GM12891 (cell line): Measurements from ENCODE around the gene CNPY2.
"Not testable (repeated sequence)": the region's sequence is repeated elsewhere in the genome, so short reads cannot be mapped to it uniquely, and the experiment has no call there.

Experiments
- DNase-seq: peaks from one replicate; pipeline ENCODE4 v3.0.0; 2011; ENCODE audit warnings: low spot score; ENCODE audit not compliant: insufficient read length
- FAIRE-seq: peaks from 2 replicates; lab custom pipeline; 2011; peaks lifted over from hg19 to GRCh38; lab: Jason Lieb, UNC
- PAX5 ChIP-seq: IDR thresholded peaks from 2 replicates; pipeline ENCODE4 v1.6.1; 2011; ENCODE audit warnings: low read length, moderate library complexity, mild to moderate bottlenecking; ENCODE audit not compliant: insufficient read depth, severe bottlenecking
- POLR2A ChIP-seq: IDR thresholded peaks from 2 replicates; pipeline ENCODE4 v1.6.1; 2011; ENCODE audit warnings: low read depth, low read length, control low read depth
- POLR2AphosphoS5 ChIP-seq: IDR thresholded peaks from 2 replicates; pipeline ENCODE4 v1.6.1; 2011; ENCODE audit warnings: low read depth, low read length, control low read depth
- POU2F2 ChIP-seq: IDR thresholded peaks from 2 replicates; pipeline ENCODE4 v1.6.1; 2011; ENCODE audit warnings: low read depth, mild to moderate bottlenecking, control low read depth, low read length, moderate library complexity
- SPI1 ChIP-seq: IDR thresholded peaks from 2 replicates; pipeline ENCODE4 v1.6.1; 2011; ENCODE audit warnings: low read depth, low read length, control low read depth
- TAF1 ChIP-seq: IDR thresholded peaks from 2 replicates; pipeline ENCODE4 v1.6.1; 2011; ENCODE audit warnings: low read depth, low read length, control low read depth

Gene CNPY2

GRCh38 chr12:56299308-56299852 is 16.4 kb downstream of the CNPY2 start:
- peak; percentile 56 for FAIRE-seq

DNA sequence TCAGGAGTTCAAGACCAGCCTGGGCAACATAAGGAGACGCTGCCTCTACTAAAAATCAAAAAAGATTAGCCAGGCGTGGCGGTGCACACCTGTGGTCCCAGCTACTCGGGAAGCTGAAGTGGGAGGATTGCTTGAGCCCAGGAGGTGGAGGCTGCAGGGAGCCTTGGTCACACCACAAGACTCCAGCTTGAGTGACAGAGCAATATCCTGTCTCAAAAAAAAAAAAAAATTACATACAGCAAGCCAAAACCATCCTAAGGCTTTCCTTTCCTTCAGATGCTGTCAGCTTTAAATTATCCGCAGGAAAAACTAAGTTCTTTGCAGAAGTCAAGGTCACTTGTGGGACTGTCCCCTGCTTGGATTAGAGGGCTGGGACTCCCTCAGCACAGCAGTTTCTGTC is 17.0 kb downstream of the CNPY2 start:
- no peak for TF ChIP-seq POLR2A
- no peak for TF ChIP-seq POU2F2
- TF ChIP-seq TAF1: no peak
- TF ChIP-seq POLR2AphosphoS5: no peak
- no peak for TF ChIP-seq SPI1
- TF ChIP-seq PAX5: no peak
- FAIRE-seq (no peak), DNase-seq (no peak)

More at GRCh38 chr12:56299308-56299852, 16.4 kb downstream of the CNPY2 start:
- DNase-seq: no peak
- no peak for TF ChIP-seq TAF1
- no peak for TF ChIP-seq POLR2A
- no peak for TF ChIP-seq SPI1
- no peak for TF ChIP-seq PAX5
- no peak for TF ChIP-seq POU2F2
- TF ChIP-seq POLR2AphosphoS5: no peak

GRCh38 chr12:56297400-56297799 is 18.4 kb downstream of the CNPY2 start:
- no peak for FAIRE-seq
- no peak for TF ChIP-seq POLR2A
- TF ChIP-seq PAX5: no peak
- TF ChIP-seq POU2F2: no peak
- no peak for DNase-seq

DNA sequence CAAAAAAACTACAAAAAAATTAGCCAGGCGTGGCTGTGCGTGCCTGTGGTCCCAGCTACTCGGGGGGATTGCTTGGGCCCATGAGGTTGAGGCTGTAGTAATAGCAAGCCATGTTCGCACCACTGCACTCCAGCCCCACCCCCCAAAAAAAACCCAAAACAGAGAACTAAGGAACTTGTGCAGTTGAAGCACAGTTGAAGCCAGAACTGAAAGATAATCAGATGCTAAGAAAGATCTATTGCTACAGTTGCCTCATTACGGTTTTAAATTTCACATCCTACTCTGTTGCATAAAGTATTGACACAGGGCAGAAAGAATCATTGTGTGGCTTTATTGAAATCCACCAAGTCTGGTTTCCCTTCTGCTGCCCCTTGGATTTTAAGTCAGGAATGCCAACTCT is 19.5 kb downstream of the CNPY2 start:
- TF ChIP-seq POU2F2: no peak
- TF ChIP-seq PAX5: peak; percentile 66
- FAIRE-seq (no peak), DNase-seq (no peak)

- TF ChIP-seq SPI1 (no peak), TAF1 (no peak), POLR2A (no peak)
- DNase-seq: no peak
- FAIRE-seq: no peak
Observed at GRCh38 chr12:56293795-56294194, 22.0 kb downstream of the CNPY2 start.

- FAIRE-seq (no peak), DNase-seq (no peak)
- TF ChIP-seq TAF1: no peak
Observed at GRCh38 chr12:56288705-56289387, 26.9 kb downstream of the CNPY2 start.

- FAIRE-seq: no peak
Observed at GRCh38 chr12:56286044-56286830, 29.6 kb downstream of the CNPY2 start.

GRCh38 chr12:56284263-56284662 is 31.5 kb downstream of the CNPY2 start:
- not testable (repeated sequence) for DNase-seq, FAIRE-seq

More at GRCh38 chr12:56286044-56286830, 29.6 kb downstream of the CNPY2 start:
- DNase-seq: no peak
- TF ChIP-seq PAX5: no peak
- TF ChIP-seq POU2F2: no peak
- TF ChIP-seq POLR2A: no peak
- TF ChIP-seq TAF1: no peak
- TF ChIP-seq SPI1: no peak
- TF ChIP-seq POLR2AphosphoS5: no peak

DNA sequence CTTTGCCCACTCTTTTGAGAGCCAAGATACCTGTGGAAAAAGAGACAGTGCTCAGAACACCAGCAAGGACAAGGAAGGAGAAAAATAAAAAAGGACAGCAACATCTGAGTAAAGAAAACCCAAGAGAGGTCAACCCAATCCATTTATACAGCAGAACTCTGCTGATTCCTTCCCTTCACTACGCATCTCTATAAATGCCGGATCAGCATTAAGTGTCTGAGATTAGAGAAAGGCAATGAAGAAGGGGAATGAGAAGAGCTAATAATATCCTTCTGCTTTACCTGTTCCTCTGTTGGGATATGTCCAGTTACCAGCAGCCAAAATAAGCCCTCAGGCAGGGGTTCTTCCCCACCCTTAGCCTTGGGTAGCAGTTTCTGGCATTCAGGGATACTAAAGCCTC is 33.2 kb downstream of the CNPY2 start:
- FAIRE-seq (no peak), DNase-seq (no peak)
- TF ChIP-seq SPI1 (no peak), PAX5 (no peak), POLR2AphosphoS5 (no peak), POU2F2 (no peak), TAF1 (no peak)

GRCh38 chr12:56282030-56282429 is 33.8 kb downstream of the CNPY2 start:
- FAIRE-seq (no peak), DNase-seq (no peak)
- no peak for TF ChIP-seq SPI1
- no peak for TF ChIP-seq TAF1
- no peak for TF ChIP-seq POLR2A
- TF ChIP-seq POLR2AphosphoS5: no peak
- TF ChIP-seq POU2F2: no peak
- no peak for TF ChIP-seq PAX5
